AG09309 (cell line): ENCODE measurements around the gene ZNF615.
"Not testable (repeated sequence)": the region's sequence is repeated elsewhere in the genome, so short reads cannot be mapped to it uniquely, and the experiment has no call there.

ENCODE experiments used
- DNase-seq: peaks from one replicate; pipeline ENCODE4 v3.0.0-alpha.2; 2010; ENCODE audit warnings: low read depth
- H3K4me3 ChIP-seq: 2 replicates; pipeline ENCODE4 v1.5.1; 2011; ENCODE audit warnings: mild to moderate bottlenecking, low read depth, low read length, moderate library complexity; ENCODE audit not compliant: control insufficient read depth
- TF ChIP-seq, protein P1 (sequence below): IDR thresholded peaks from 2 replicates; pipeline ENCODE4 v1.5.1; 2011; ENCODE audit warnings: mild to moderate bottlenecking, low read depth, low read length, inconsistent platforms; ENCODE audit not compliant: insufficient read depth, control insufficient read depth; ENCODE audit errors: missing control alignments

ZNF615 gene

GRCh38 chr19:52028027-52028779 is 20.2 kb upstream of the ZNF615 start, which contains the start of gene ZNF614:
Gene ZNF614, minus strand, starts transcription at chr19:52028379. Its CDS starts 2,634 bp downstream, at chr19:52025745.
- peak; percentile 52 for DNase-seq
- H3K4me3 ChIP-seq, result peak within 1 kb of the TSS; percentile 69
- TF ChIP-seq, protein P1, sequence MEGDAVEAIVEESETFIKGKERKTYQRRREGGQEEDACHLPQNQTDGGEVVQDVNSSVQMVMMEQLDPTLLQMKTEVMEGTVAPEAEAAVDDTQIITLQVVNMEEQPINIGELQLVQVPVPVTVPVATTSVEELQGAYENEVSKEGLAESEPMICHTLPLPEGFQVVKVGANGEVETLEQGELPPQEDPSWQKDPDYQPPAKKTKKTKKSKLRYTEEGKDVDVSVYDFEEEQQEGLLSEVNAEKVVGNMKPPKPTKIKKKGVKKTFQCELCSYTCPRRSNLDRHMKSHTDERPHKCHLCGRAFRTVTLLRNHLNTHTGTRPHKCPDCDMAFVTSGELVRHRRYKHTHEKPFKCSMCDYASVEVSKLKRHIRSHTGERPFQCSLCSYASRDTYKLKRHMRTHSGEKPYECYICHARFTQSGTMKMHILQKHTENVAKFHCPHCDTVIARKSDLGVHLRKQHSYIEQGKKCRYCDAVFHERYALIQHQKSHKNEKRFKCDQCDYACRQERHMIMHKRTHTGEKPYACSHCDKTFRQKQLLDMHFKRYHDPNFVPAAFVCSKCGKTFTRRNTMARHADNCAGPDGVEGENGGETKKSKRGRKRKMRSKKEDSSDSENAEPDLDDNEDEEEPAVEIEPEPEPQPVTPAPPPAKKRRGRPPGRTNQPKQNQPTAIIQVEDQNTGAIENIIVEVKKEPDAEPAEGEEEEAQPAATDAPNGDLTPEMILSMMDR, result no peak

DNA sequence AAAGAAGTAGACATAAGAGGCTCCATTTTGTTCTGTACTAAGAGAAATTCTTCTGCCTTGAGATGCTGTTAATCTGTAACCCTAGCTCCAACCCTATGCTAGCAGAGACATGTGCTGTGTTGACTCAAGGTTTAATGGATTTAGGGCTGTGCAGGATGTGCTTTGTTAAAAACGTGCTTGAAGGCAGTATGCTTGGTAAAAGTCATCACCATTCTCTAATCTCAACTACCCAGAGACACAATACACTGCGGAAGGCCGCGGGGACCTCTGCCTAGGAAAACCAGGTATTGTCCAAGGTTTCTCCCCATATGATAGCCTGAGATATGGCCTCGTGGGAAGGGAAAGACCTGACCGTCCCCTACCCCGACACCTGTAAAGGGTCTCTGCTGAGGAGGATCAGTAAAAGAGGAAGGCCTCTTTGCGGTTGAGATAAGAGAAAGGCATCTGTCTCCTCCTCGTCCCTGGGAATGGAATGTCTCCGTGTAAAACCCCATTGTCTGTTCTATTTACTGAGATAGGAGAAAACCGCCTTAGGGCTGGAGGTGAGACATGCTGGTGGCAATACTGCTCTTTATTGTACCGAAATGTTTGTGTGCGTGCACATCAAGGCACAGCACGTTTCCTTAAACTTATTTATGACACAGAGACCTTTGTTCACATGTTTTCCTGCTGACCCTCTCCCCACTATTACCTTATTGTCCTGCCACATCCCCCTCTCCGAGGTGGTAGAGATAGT is 18.4 kb upstream of the ZNF615 start:
- DNase-seq, H3K4me3 ChIP-seq: not testable (repeated sequence)

- DNase-seq, H3K4me3 ChIP-seq: not testable (repeated sequence)
Observed at GRCh38 chr19:52024478-52024877, 16.5 kb upstream of the ZNF615 start.

GRCh38 chr19:52022193-52022592 is 14.2 kb upstream of the ZNF615 start:
- H3K4me3 ChIP-seq, result no peak overlapping the region
- TF ChIP-seq, protein P1, result no peak
- no peak for DNase-seq

DNA sequence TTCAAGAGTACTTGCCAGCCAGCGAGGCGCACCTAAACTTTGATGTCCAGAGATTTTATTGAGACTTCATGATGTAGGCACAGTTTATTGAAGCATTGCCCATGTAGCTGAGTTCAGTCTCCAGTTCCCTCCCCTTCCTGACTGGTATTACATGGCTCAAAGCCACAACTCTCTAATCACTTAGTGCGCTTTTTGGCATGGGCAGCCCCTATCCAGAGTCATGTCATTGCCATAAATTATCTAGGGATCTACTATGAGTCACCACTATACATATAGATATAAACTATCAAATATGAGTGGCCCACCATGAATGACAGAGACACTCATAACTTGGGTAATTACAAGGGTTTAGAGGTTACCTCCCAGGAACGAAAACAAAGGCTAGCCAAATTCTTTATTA is 12.5 kb upstream of the ZNF615 start:
- H3K4me3 ChIP-seq, result no peak overlapping the region
- TF ChIP-seq, protein P1, result no peak
- DNase-seq, result no peak

- H3K4me3 ChIP-seq, result no peak overlapping the region
- TF ChIP-seq, protein P1, result no peak
- no peak for DNase-seq
Observed at GRCh38 chr19:52010674-52011073, 2.7 kb upstream of the ZNF615 start.

DNA sequence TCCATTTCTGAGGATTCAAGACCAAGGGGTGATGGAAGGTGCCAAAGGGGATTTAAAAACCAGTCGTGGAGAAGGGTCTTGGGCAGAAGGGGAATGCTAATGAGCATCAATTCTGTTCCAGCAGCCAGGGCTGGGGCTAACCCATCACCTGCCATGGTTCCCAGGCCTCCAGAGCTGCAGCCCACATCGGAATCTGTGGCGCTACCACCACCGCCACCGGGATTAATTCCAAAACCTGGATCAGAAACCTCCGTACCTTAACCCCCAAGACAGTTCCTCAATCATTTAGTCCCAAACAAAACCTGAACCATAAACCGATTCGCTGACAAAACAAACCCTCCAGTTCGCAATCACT is 583 bp downstream of the ZNF615 start:
- no peak for DNase-seq
- TF ChIP-seq, protein P1, result no peak
- H3K4me3 ChIP-seq, result peak overlapping the region; percentile 81
